HG03558 (cell line): ENCODE results near the gene ASIC3.

Experiments used
- ATAC-seq: cut with Tn5 transposase; IDR thresholded peaks from one replicate; pipeline ENCODE4 v1.9.1; 2021; ENCODE audit warnings: moderate number of reproducible peaks; ENCODE audit not compliant: unreplicated experiment; ENCODE audit errors: extremely low read depth

Gene ASIC3

DNA sequence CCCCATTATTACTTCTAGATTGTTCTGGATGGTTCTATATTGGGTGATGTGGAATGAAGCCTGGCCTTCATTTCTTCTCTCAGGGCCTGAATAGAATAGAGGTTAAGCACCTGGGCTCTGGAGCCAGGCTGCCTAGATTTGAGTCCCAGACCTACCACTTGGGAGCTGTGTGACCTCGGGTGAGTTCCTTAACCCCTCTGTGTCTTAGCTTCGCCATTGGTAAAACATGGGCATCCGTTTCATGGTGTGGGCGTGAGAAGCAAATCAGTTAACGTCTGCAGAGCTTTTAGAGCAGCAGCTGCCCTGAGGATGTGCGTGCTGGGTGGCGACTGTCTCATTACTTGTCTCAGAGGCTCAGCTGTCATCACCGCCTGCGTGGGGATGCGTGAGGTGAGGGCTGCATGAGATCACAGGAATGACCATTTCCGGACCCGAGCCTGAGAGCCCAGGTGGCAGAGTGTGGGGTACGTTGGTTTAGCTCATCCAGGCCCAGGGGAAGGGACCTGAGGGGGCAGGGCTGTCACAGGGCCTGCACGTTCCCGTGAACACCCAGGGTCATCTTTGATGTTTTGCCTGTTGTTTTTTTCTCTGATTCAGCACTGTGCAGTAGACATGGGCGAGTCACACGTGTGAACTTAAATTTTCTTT, 47.6 kb downstream of the ASIC3 start:
- no peak for ATAC-seq

- no peak for ATAC-seq
Observed at GRCh38 chr7:151099486-151100211, 51.3 kb downstream of the ASIC3 start.

DNA sequence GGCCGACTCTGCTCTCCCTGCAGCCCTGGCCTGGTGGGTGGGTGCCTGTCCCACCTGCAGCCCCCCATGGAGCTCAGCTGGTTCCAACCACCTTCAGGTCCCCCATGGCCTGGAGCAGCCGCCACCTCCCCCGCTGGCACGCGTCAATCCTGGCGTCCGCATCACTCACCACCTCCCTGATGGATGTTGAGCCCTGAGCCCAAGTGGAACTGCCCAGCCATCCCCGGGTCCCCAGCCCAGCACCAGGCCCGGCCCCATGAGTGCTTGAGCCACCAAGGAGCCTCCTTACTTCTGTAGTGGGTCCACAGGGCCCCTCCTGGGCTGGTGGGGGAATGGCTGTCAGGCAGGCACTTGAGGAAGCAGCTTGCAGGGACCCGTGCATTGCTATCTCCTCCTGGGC, 52.6 kb downstream of the ASIC3 start:
- ATAC-seq, result no peak

DNA sequence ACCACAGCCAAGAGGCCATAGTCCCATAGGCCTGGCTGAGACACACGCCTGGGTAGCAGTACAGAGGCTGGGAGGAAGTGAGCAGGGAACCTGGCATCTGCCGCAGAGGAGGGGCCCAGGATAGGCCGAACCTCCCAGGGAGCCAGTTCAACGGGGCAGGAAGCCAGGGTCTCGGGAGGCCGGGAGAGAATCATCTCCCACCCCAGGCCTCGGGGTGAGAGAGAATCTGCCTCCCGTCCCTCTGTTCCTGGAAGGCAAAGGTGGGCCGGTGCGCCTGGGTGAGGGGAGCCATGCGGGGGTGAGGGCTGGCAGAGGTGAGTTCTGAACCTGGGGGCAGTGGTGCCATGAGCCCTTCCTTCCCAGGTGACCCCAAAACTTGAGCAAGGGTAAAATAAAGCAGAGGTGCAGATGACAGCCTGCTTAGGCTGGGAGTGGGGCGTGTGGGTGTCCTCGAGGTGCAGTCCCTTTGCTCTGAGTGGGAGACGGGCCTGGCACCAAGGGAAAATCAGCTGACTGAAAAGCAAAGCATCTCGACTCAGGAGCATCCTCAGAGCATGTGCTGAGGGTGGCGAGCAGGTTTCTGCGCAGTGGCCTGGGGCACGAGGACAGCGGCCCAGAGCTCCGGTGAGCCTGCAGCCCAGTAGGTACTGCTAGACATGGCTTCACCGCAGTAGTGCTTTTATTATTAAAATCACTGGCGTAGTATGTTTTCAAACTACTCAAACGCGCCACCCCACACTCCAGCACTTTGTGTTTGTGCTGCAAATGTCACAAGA, 53.5 kb downstream of the ASIC3 start:
- no peak for ATAC-seq
